Neural cell (in vitro differentiated cells): ENCODE data around the gene WDR77.

Source experiments
- EP300 ChIP-seq: fragments of 450-650 bp; conservative IDR thresholded peaks from 2 replicates; pipeline ENCODE4 v1.6.1; 2014; ENCODE audit warnings: antibody characterized with exemption, mild to moderate bottlenecking, moderate library complexity; ENCODE audit not compliant: poor library complexity, severe bottlenecking
- EZH2 ChIP-seq: fragments of 200-600, 300-800 bp; shearing (Covaris generic), sonication (generic); IDR thresholded peaks from 2 replicates; pipeline ENCODE4 v1.6.1; 2014; ENCODE audit warnings: antibody characterized with exemption, low read length, borderline replicate concordance, mild to moderate bottlenecking; ENCODE audit not compliant: insufficient read depth, poor library complexity, severe bottlenecking
- POLR2AphosphoS5 ChIP-seq: IDR thresholded peaks from 2 replicates; pipeline ENCODE4 v1.6.1; 2012
- REST ChIP-seq: IDR thresholded peaks from 2 replicates; pipeline ENCODE4 v1.6.1; 2012; ENCODE audit warnings: borderline replicate concordance
- TF ChIP-seq, protein P1 (sequence below): fragments of 450-650 bp; IDR thresholded peaks from 2 replicates; pipeline ENCODE4 v1.5.1; 2014; ENCODE audit warnings: antibody characterized with exemption, mild to moderate bottlenecking, moderate library complexity; ENCODE audit not compliant: poor library complexity, severe bottlenecking

- no peak for TF ChIP-seq EP300
- TF ChIP-seq, protein P1, sequence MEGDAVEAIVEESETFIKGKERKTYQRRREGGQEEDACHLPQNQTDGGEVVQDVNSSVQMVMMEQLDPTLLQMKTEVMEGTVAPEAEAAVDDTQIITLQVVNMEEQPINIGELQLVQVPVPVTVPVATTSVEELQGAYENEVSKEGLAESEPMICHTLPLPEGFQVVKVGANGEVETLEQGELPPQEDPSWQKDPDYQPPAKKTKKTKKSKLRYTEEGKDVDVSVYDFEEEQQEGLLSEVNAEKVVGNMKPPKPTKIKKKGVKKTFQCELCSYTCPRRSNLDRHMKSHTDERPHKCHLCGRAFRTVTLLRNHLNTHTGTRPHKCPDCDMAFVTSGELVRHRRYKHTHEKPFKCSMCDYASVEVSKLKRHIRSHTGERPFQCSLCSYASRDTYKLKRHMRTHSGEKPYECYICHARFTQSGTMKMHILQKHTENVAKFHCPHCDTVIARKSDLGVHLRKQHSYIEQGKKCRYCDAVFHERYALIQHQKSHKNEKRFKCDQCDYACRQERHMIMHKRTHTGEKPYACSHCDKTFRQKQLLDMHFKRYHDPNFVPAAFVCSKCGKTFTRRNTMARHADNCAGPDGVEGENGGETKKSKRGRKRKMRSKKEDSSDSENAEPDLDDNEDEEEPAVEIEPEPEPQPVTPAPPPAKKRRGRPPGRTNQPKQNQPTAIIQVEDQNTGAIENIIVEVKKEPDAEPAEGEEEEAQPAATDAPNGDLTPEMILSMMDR = no peak
- TF ChIP-seq EZH2 = no peak
- no peak for TF ChIP-seq POLR2AphosphoS5
- no peak for TF ChIP-seq REST
These were observed 25.1 kb upstream of the WDR77 start for GRCh38 chr1:111474106-111474505.
